Measurements from ENCODE around the gene ZNF804B.

ZNF804B gene

DNA sequence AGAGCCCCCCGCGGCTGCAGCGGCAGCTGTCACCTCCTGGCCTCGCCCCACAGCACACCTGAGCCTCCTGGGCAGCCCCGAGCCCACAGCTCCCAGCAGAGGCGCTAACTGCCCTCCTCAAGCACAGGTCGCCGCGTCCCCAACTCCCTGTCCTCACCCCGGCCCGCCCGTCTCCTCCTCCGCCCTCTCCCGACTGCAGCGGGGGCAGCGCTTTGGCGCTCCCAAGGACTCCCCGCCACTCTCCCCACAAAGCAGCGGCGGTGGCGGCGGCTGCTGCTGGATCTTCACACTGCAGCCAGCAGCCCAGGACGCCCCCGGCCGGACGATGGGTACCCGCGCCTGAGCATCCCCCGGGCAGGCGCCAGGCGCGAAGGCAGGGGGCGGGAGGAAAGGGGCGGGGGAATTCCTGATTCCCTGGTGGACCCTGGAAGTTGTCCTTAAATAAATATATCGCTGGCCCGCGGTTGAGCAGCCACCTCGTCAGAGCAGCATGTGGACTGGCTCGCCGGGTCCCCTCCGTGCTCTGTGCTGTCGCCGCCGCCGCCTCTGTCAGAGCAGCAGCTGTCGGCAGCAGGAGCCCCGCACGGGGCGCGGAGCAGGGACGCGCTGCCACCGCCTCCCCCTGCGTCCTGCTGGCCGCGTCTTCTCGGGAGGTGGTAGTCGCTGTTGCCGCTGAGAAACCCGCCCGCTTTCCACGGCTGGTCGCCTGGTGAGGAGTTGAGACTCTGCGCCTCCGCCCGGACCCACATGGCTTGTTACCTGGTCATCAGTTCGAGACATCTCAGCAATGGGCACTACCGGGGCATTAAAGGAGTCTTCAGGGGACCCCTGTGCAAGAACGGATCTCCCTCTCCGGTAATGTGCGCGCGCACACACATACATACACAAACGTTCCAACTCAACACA, at the start of gene ZNF804B:
TSS of gene ZNF804B (plus strand) at position 471 of the 906 bp plus-strand sequence. CDS start at position 748, 277 bp downstream.
- no peak for DNase-seq (ENCODE audit: low read depth in 2 of 2)

GRCh38 chr7:88735920-88736319, 23.6 kb upstream of the ZNF804B start:
- DNase-seq (ENCODE audit: low read depth in 2 of 2), result no peak

DNA sequence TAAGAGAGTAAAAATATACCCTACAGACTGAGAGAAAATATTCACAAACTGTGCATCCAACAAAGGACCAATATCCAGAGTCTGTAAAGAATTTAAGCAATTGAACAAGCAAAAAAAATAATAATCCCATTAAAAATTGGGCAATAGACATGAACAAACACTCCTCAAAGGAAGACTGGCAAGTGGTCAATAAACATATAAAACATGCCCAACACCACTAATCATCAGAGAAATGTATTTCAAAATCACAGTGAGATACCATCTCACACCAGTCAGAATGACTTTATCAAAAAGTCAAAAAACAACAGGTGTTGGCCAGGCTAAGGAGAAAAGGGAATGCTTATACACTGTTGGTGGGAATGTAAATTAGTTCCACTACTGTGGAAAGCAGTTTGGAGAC, 21.9 kb upstream of the ZNF804B start:
- DNase-seq (ENCODE audit: low read depth in 2 of 2), result no peak

- no peak for DNase-seq (ENCODE audit: low read depth in 2 of 2)
These were observed 13.4 kb upstream of the ZNF804B start for GRCh38 chr7:88746126-88746525.

GRCh38 chr7:88756802-88757201, 2.7 kb upstream of the ZNF804B start:
- DNase-seq (ENCODE audit: low read depth in 2 of 2), result no peak

GRCh38 chr7:88757371-88757770, 2.1 kb upstream of the ZNF804B start:
- no peak for DNase-seq (ENCODE audit: low read depth in 2 of 2)

- no peak for DNase-seq (ENCODE audit: low read depth in 2 of 2)
These were observed 895 bp upstream of the ZNF804B start for GRCh38 chr7:88758381-88759229.

DNA sequence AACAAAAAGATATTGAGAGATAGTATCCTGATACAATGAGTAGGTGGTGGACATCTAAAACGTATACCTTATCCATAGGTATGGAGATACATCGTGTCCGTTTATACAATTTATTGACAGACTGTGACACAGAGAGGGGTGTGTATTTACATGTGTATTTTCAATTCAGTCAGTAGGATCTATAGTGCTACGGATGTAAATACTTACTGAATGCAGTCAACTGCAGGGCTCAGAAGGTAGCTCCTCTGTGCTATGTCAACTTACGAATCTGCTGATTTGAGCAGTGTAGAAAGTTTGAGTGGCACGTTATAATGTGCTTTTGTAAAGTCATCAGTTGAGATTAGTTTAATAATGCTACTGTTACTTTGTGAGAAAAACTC, 626 bp downstream of the ZNF804B start:
- DNase-seq (ENCODE audit: low read depth in 2 of 2), result no peak

GRCh38 chr7:88761779-88762178, 2.3 kb downstream of the ZNF804B start:
- no peak for DNase-seq (ENCODE audit: low read depth in 2 of 2)

DNA sequence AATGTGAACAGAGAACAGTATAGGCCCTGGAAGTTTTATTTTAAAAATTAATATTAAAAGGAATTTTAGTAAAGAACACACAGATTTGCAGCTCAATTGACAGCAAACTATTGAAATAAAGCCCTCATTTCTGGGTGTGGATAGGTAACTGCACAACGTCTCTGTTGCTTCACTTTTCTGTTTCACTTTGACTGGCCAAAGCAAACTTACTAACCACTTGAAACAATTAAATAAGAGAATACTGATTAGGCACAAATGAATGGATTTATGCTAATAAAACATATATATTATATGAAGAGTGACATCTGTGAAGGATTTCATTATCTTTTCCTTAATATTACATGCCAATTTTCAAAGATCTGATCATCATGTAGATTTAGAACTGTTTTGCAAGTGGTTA, 11.9 kb downstream of the ZNF804B start:
- no peak for DNase-seq (ENCODE audit: low read depth in 2 of 2)

DNA sequence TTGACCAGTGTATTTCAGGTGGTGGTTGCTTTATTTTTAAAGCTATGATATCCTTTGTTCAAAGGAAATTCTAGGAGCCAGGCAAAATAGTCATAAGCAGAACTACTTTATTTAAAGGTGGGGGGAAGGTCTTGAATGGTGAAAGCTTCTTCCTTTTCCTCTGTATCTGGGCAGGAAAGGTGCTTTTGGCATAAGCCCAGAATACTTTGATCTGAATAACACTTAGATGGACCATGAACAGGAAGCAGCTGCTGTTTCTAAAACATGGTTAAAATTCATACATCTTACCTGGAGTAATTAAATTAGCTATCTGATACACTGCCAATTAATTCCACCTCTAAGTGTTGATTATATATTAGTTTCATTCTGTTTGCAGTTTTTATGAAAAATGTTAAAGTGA, 13.3 kb downstream of the ZNF804B start:
- DNase-seq (ENCODE audit: low read depth in 2 of 2), result no peak

DNA sequence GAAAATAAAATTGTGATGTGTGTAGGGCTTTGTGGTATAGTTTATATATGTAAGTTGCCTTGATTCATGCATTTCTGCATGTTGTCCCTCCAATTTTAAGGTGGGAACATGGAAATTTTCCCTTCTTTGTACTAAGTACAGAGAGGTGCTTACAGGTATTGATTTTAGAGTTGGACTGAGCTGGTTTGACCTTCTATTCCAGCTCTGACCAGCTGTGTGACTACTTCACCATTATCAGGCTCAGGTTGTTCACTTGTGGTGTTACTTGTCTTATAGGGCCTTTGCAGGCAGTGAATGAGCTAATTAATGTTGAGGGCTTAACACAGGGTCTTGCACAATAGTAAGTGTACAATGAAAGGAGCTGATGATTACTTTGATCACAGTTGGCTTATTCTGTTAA, 16.3 kb downstream of the ZNF804B start:
- no peak for DNase-seq (ENCODE audit: low read depth in 2 of 2)

- DNase-seq (ENCODE audit: low read depth in 2 of 2), result no peak
These were observed 28.3 kb downstream of the ZNF804B start for GRCh38 chr7:88787777-88788176.

DNA sequence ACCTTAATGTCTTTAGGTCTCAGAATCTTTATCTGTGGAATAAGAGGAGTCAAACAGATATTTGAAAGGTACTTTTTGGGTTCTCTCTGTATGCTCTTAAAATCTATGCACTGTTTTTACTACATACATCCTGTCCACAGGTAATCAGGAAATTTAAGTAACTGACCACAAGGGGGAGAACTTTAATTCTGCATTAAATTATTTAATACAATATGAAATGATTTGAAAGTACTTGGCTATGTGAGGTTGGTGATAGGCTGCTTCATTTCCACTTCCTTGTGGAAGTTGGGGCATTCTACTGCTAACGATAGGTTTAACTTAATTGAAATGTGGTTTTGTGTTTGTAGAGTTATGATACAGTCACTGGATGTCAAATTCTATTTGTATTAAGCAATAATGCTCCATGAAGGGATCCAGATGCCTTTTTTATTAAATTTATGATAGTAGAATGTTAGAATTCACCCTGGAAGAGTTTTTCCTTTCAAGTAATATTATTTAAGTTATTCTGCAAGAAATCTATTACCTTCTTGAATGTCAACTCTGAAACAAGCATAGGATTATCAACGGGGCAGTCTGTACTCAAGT, 30.1 kb downstream of the ZNF804B start:
- DNase-seq (ENCODE audit: low read depth in 2 of 2), result no peak

DNA sequence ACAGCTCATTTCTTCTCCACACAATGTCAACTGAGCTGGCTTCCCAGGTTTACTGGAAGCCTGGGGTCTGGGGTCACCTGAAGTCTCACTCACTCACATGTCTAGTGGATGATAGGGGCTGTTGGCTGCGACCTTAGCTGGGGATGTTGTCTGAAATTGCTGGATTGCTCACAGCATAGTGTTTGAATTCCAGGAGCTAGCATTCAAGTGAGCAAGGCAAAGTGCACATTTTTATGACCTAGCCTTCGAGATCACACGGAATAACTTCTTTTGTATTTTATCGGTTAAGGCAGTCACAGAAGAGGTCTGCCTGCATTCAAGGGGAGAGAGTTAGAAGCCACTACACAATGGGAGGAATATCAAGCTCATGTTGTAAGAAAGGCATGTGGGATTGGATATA, 32.4 kb downstream of the ZNF804B start:
- no peak for DNase-seq (ENCODE audit: low read depth in 2 of 2)

GRCh38 chr7:88792361-88792760, 32.9 kb downstream of the ZNF804B start:
- no peak for DNase-seq (ENCODE audit: low read depth in 2 of 2)

DNA sequence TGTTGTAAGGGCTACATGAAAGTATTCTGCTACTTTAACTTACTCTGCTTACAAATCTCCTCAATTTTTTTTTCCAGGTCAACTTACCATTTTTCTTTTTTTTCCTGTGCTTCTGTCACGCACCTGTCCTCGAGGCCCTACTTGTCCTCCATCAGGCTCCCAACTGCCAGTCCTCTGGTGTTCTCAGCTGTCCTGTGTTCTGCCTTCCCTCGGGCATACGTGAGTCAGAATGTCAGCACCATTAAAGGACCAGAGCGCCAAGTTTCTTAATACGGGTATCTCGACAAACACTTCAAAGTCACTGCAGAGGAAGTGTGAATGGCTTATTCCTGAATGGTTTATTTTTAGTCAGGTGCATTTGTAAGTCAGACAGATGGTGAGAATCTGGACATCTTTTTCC, 36.1 kb downstream of the ZNF804B start, which contains the start of gene TEX47:
TSS of gene TEX47 (minus strand) at position 185 of the 400 bp plus-strand sequence. CDS start 795 bp downstream, outside the sequence.
- no peak for DNase-seq (ENCODE audit: low read depth in 2 of 2)

DNA sequence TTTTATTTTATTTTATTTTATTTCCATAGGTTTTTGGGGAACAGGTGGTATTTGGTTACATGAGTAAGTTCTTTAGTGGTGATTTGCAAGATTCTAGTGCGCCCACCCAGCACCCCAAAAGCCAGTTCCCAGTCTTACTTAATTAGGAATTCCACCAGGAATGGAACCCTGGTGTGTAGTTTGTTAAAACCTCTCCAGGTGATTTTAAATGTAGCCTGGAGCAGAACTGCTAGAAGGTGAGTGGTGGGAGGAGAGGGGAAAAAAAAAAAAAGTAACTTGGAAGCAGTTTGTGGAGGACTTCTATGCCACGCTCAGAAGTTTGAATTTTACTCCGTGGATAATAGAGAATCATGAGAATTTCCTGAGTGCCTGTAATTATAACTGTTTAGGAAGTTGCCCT, 41.5 kb downstream of the ZNF804B start:
- no peak for DNase-seq (ENCODE audit: low read depth in 2 of 2)

- DNase-seq (ENCODE audit: low read depth in 2 of 2), result no peak
These were observed 47.0 kb downstream of the ZNF804B start for GRCh38 chr7:88806280-88807037.

GRCh38 chr7:88818552-88818951, 59.1 kb downstream of the ZNF804B start:
- no peak for DNase-seq (ENCODE audit: low read depth in 2 of 2)

GRCh38 chr7:88826222-88826621, 66.7 kb downstream of the ZNF804B start:
- DNase-seq (ENCODE audit: low read depth in 2 of 2), result no peak

All from stimulated activated CD8-positive, alpha-beta memory T cell treated with anti-CD3 and anti-CD28 coated beads, Interleukin-7, amount 100 ng/mL, for 4 hours (primary cell).